Right hindlimb (tissue), 1 donor: ENCODE measurements around the gene PLEKHG7.

Source experiments
- DNase-seq: peaks from one replicate; pipeline ENCODE4 v3.0.0-alpha.2; 2018

The PLEKHG7 gene

GRCh38 chr12:92814584-92814983, 111.8 kb downstream of the PLEKHG7 start:
- DNase-seq, result no peak

GRCh38 chr12:92821142-92821541, 118.4 kb downstream of the PLEKHG7 start:
- no peak for DNase-seq
